Stimulated activated CD8-positive, alpha-beta memory T cell treated with anti-CD3 and anti-CD28 coated beads, Interleukin-12 subunit alpha, Interleukin-12 subunit beta, amount 100 ng/mL, for 4 hours (primary cell): ENCODE data around the gene ALX4.

Experiments used
- DNase-seq: peaks from one replicate; pipeline ENCODE4 v3.0.0-alpha.2; 2020; ENCODE audit warnings: low read depth

Gene ALX4

GRCh38 chr11:44315947-44316658 lies 6.2 kb upstream of the ALX4 start:
- no peak for DNase-seq

GRCh38 chr11:44314733-44315132 lies 4.8 kb upstream of the ALX4 start:
- no peak for DNase-seq

- DNase-seq: no peak
Observed at GRCh38 chr11:44313761-44314489, 4.0 kb upstream of the ALX4 start.

- DNase-seq: no peak
Observed at GRCh38 chr11:44312876-44313275, 2.9 kb upstream of the ALX4 start.

DNA sequence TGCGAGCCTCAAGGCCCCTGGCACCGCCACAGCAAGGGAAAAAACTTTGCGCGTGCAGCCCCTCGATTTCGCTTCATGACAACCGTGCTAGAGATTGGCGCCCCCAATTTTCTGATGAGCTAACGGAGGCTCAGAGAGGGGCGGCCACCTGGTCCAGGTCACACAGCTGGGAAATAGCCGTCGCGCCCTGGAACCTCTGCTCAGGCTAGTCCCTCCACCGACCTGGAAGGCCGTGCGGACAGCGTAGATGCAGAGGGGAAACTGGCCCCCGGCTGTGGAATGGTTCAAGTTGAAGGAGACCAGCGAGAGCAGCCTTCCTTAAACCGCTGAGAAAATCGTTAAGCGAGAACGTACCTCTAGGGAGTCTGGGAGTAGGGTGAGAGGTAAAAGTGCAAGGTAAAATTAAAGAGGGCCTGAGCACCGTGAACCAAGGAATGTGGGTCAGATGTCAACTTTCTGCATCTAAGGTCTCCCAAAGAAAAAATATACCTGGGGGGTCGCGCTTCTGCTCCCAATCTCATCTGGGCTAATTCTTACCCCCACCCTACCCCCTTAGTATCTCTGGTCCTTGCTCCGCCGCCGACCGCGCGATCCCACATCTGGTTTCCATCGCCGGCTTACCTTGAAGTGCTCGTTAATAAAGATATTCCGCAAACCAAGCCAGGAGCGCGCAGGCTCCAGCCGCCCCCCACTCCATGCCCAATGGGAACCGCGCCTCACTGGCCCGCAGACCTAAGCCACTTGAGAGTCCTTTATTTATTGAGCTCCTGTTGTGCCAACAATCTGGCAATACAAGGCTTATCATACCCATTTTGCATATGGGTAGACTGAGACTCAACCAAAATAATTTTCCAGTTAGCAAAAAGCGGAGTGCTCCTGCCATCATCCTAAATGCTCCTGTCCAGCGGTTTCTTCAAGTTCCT lies 1.7 kb upstream of the ALX4 start:
- DNase-seq: no peak

GRCh38 chr11:44310463-44311272 lies 729 bp upstream of the ALX4 start:
- no peak for DNase-seq

- DNase-seq: no peak
Observed at GRCh38 chr11:44310206-44310462, 195 bp upstream of the ALX4 start.

GRCh38 chr11:44308923-44309477 lies 939 bp downstream of the ALX4 start:
- no peak for DNase-seq

DNA sequence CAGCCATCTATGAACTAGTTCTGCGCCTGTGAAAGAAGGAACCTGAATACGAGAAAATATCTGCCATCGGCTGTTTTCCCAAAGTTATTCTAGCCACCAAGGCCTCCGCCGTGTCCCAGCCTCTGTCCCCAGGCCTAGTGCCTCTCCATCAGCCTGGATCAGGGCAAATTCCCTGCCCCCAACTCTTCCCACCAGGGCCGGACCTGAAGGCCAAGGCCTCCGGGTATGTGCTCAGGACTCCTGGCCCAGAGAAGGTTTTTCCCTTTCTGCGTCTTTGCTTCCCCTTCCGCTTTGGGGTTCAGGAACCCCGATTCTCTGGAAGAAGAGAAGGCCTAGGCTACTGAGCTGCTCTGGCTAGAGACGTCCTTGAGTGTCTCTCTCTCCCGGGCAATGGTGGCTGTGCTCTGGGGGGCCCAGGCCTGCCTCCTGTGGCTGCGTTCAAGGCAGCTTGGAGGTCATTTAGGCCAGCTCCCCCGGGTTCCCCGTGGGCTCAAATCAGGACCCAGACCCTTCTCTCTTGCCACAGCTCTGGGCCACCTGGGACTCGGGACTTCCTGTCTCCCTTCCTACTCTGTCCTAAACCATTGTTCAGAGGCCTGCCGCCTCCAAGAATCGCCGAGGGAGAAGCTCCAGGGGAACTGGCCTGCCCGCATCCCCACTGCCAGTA lies 1.6 kb downstream of the ALX4 start:
- no peak for DNase-seq

- no peak for DNase-seq
Observed at GRCh38 chr11:44307340-44308099, 2.4 kb downstream of the ALX4 start.

DNA sequence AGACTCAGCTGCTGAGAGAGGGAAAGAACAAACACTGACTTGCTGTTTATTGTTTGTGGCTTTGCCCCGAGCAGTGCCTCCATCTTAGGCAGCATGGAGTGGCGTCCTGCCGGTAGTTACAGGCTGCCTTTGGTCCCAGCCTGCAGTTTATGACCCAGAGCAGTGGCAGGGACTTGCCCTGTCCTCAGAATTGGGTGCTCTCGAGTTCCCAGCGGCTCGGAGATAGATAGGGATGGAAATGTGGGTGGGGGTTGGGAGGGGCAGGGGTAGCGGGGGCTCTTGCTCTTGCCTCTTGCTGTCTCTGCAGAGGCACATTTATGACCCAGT lies 3.1 kb downstream of the ALX4 start:
- DNase-seq: no peak

- no peak for DNase-seq
Observed at GRCh38 chr11:44306052-44306917, 3.7 kb downstream of the ALX4 start.

DNA sequence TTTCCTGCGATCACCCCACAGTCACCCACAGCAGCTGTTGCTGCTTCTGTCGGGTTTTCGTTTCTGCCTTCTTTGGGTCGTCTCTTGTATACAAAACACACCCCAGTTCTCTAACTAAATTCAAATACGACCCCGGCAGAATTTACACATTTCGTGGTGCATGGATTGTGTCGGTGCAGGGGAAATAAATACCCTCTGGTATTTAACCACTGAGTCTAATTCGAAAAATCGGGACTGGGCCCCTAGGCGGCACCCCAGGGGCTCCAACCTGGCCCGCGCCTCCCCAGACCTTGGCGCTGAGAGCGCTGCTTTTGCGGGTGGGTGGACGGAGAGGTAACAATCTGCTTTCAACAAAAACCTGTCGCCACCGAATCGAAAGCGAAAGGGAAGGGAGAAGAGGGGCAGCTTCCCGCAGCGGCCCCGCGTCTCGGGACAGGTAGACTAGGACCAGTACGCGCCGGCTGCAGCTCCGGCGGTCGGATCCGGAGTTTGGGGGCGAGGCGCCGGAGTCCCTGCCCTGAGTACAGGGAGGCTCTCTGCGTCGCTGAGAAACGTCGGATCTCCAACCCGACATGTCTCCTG lies 4.4 kb downstream of the ALX4 start:
- no peak for DNase-seq

DNA sequence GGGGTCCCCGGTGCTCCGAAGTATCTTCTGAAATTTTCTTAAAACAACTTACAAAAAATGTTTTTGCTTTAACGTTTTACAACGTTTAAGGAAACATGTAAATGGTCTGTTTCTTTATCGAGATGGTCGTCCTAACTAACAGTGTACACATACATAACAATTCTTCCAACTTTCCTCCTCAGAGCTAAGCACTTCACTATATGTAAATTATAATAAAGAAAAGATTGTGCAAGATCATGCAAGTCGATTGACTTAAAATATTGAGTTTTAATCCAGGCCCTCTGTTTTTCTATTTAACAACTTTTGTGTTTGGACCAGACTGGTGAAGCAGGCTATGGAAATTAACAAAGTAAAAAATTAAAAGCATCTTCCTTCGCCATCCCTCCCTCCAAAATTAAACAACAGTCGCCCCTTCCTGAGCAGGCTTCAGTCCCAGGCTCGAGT lies 4.9 kb downstream of the ALX4 start:
- no peak for DNase-seq

DNA sequence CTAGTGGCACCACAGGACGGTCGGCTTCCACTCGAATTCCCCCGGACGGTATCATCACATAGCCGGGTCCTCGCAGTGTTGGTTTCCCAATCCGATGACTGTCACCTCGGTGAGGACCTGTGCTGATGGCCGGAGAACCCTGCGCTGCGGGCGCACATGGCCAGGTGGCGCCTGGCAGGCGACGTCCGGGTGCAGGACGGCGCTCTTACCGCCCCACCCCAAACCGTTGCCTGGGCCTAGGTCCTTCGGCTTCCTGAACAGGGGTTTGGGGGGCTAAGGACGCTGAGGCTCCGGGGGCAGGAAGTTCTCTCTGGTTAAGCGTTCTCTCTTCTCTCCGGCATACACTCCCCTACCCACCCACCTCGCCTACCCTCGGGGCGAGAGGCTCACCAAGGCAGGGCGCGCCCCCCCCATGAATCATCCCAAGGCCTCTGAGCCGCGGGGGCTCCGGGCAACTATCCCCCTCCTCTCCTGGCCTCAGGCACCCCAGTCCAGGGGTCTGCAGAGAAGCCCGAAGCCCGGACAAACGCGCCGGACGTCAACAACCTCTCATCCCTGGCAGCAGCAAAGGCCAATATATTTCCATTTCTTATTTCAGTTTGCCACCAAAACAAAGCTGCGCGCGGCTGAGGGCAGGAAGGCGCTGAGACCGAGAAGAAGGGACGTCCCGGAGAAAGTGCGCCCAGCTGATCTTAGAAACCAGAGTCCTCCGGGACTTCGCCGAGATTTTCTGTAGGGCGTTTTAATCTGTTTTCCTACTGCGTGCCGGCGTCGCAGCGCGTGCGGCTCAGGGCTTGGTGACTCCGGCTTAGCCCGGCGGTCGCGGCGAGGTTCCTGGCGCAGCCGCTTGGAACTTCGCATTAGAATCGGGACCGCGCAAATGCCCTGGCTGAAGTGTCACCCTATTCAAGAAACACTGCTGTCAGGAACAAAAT lies 5.6 kb downstream of the ALX4 start:
- no peak for DNase-seq

DNA sequence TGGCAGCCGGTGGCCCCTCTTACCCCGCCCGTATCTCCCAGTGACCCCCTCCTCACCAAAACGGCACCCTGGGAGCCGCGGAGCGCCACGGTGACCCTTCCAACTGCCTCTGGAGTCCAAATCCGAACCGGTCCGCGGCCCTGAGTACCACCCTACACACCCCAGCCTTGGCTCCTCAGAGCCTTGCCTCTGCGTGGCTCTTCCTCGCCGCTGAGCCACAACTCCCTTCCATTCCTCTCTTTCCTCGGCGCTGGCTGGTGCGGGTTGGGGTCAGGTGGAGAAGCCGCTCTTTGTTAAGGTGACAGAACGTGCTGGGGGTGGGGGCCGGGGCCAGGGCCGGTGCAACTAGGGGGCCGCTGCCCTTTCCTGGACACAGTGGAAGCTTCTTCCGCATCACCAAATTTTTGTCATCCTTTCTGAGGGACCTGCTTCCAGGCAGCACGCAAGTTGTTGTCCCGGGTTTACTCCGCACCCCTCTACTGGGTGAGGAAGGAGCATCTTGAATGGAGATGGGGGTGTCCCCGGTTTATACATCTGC lies 6.5 kb downstream of the ALX4 start:
- no peak for DNase-seq

- DNase-seq: no peak
Observed at GRCh38 chr11:44301564-44302271, 8.2 kb downstream of the ALX4 start.
